GM19372 (cell line): Measurements from ENCODE around the gene ADARB2.

Experiments used
- ATAC-seq: cut with Tn5 transposase; IDR thresholded peaks from one replicate; pipeline ENCODE4 v1.9.1; 2021; ENCODE audit warnings: mild to moderate bottlenecking, low read depth, moderate library complexity; ENCODE audit not compliant: unreplicated experiment

The ADARB2 gene

GRCh38 chr10:1515121-1515779 lies 222.1 kb downstream of the ADARB2 start:
- no peak for ATAC-seq

- no peak for ATAC-seq
These were observed 222.6 kb downstream of the ADARB2 start for GRCh38 chr10:1514681-1515080.

GRCh38 chr10:1513221-1513620 lies 224.1 kb downstream of the ADARB2 start:
- no peak for ATAC-seq

- ATAC-seq, result no peak
These were observed 228.3 kb downstream of the ADARB2 start for GRCh38 chr10:1509011-1509530.

- no peak for ATAC-seq
These were observed 229.2 kb downstream of the ADARB2 start for GRCh38 chr10:1508096-1508495.

- no peak for ATAC-seq
These were observed 229.9 kb downstream of the ADARB2 start for GRCh38 chr10:1507436-1507835.

GRCh38 chr10:1504940-1505339 lies 232.4 kb downstream of the ADARB2 start:
- ATAC-seq, result no peak

GRCh38 chr10:1504286-1504685 lies 233.0 kb downstream of the ADARB2 start:
- no peak for ATAC-seq

GRCh38 chr10:1502451-1502850 lies 234.9 kb downstream of the ADARB2 start:
- ATAC-seq, result no peak

GRCh38 chr10:1499359-1499957 lies 237.9 kb downstream of the ADARB2 start:
- no peak for ATAC-seq

- no peak for ATAC-seq
These were observed 238.5 kb downstream of the ADARB2 start for GRCh38 chr10:1498746-1499358.

- ATAC-seq, result no peak
These were observed 241.3 kb downstream of the ADARB2 start for GRCh38 chr10:1495915-1496517.

- no peak for ATAC-seq
These were observed 244.7 kb downstream of the ADARB2 start for GRCh38 chr10:1492641-1493040.

GRCh38 chr10:1491901-1492300 lies 245.4 kb downstream of the ADARB2 start:
- no peak for ATAC-seq

GRCh38 chr10:1489801-1490200 lies 247.5 kb downstream of the ADARB2 start:
- ATAC-seq, result no peak

- peak; percentile 97 for ATAC-seq
These were observed 248.3 kb downstream of the ADARB2 start for GRCh38 chr10:1488970-1489548.

- no peak for ATAC-seq
These were observed 250.3 kb downstream of the ADARB2 start for GRCh38 chr10:1486841-1487687.

GRCh38 chr10:1485357-1485756 lies 252.0 kb downstream of the ADARB2 start:
- no peak for ATAC-seq

- ATAC-seq, result no peak
These were observed 253.5 kb downstream of the ADARB2 start for GRCh38 chr10:1483826-1484225.

- ATAC-seq, result no peak
These were observed 254.1 kb downstream of the ADARB2 start for GRCh38 chr10:1483246-1483645.
